Breast epithelium (tissue), 4 donors: Measurements from ENCODE around the gene DGKI. TPM values are rescaled to one million over a fixed set of nuclear protein-coding genes. Genes with fewer than 3 reads are reported as not detected.

Source experiments
- DNase-seq, 2 donors: peaks; one replicate each; pipeline ENCODE4 v3.0.0-alpha.2; 2019; ENCODE audit warnings: low spot score in 2 of 2
- H3K27ac ChIP-seq, 2 donors: fragments of 200-600 bp; sonication (generic) in 1 of 2; one replicate each; pipeline ENCODE4 v1.5.1; 2016 to 2019; ENCODE audit warnings: mild to moderate bottlenecking in 1 of 2
- H3K27me3 ChIP-seq, 2 donors: fragments of 200-600 bp; sonication (generic) in 1 of 2; one replicate each; pipeline versions ENCODE4 v1.5.1 to v1.6.0; 2017 to 2019; ENCODE audit warnings: control low read depth in 1 of 2, mild to moderate bottlenecking in 1 of 2
- H3K36me3 ChIP-seq: fragments of 200-600 bp; one replicate; pipeline ENCODE4 v1.5.1; 2019
- H3K4me1 ChIP-seq, 2 donors: fragments of 200-600 bp; sonication (generic); one replicate each; pipeline ENCODE4 v1.5.1; 2016 to 2019; ENCODE audit warnings: control low read depth in 1 of 2
- H3K4me3 ChIP-seq, 3 donors: fragments of 200-600 bp; sonication (generic); 1 replicate in 2 of 3; 2 replicates in 1 of 3; pipeline ENCODE4 v1.5.1; 2016 to 2019; ENCODE audit warnings: mild to moderate bottlenecking in 3 of 3, moderate library complexity in 2 of 3
- H3K9me3 ChIP-seq, 2 donors: fragments of 200-600 bp; sonication (generic) in 1 of 2; one replicate each; pipeline ENCODE4 v1.5.1; 2016 to 2019; ENCODE audit warnings: control low read depth in 1 of 2
- POLR2A ChIP-seq: fragments of 450-650 bp; IDR thresholded peaks from one replicate; pipeline ENCODE4 v1.6.1; 2016; ENCODE audit warnings: antibody characterized with exemption, mild to moderate bottlenecking, moderate library complexity
- POLR2AphosphoS5 ChIP-seq, 3 donors: sonication (generic); formaldehyde crosslinking; IDR thresholded peaks; one replicate each; pipeline ENCODE4 v1.6.1; 2017; ENCODE audit warnings: antibody characterized with exemption in 3 of 3
- intact Hi-C: fragments of 100-400 bp; cut with DNase I; formaldehyde crosslinking; loops from one replicate; pipeline ENCODE4 v1.15.1; 2023; ENCODE audit warnings: low total_unique reads
- total RNA-seq, 3 donors: library from RNA; depleted of rRNA; stranded (reverse); fragments of >200 nt; gene quantifications; one replicate each; pipeline ENCODE4 v1.1.0, GENCODE V29; 2016
- TF ChIP-seq, protein P1 (sequence below), 3 donors: fragments of 450-650 bp; IDR thresholded peaks; one replicate each; pipeline ENCODE4 v1.5.1; 2016 to 2017; ENCODE audit warnings: antibody characterized with exemption in 3 of 3, mild to moderate bottlenecking in 3 of 3, moderate library complexity in 3 of 3

Gene DGKI
- total RNA-seq, 3 donors from 2014 or later: 2.7 to 4.1 (median 2.9) TPM

DNA sequence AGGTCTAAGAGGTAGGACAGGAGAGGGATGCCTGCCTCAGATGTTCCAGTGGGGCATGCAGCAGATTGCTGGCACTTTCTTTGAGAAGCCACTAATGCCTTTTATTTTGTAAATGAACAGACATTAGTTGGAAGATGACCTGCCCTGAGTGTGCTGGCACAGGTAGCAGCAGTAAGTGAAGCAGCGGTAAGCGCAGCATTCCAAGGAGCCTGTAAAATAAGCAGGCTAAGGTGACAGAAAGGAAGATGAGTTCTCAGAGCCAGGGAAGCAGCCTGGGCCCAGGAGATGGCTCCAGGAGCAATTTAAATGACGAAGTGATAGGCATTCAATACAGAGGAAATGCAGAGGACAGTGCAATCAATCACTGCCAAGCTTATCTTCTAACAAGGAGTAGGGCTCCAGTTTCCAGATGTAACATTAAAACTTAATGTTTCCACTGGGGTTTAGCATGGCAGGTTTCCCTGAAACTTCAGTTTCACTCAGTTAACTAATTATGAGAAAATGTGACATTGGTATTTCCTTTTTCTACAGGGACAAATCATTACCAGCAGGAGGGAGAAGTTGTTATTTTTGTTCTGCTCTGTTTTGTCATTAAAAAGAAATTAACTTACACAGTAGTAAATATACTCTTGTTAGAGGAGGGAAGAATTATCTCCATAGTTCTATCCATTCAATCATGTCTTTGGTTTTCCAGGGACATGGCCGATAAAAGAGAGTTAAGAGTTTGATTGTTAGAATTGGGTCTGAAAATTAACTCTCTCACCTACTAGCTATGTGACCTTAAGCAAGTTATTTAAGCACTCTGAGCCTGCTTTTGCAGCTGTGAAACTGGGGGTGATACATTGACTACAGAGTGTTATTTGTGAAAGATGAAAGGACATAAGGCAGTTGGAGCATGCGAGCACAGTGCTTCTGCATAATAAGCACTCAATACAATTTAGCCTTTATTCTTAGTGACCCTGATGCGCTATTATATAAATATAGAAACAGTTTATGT is 406.6 kb downstream of the DGKI start:
- Histone ChIP-seq H3K27ac (no peak overlapping the region), H3K36me3 (no peaks in the 10 kb centered on the region), H3K4me3 (no peak overlapping the region), H3K4me1 (no peaks in the 10 kb centered on the region), H3K9me3 (no peaks in the 10 kb centered on the region), H3K27me3 (no peaks in the 10 kb centered on the region)
- intact Hi-C loops: no loop called here
- no peak for DNase-seq
- TF ChIP-seq POLR2AphosphoS5 (IDR thresholded peaks at IDR 0.05) (no peak), POLR2A (no peak)
- TF ChIP-seq, protein P1, sequence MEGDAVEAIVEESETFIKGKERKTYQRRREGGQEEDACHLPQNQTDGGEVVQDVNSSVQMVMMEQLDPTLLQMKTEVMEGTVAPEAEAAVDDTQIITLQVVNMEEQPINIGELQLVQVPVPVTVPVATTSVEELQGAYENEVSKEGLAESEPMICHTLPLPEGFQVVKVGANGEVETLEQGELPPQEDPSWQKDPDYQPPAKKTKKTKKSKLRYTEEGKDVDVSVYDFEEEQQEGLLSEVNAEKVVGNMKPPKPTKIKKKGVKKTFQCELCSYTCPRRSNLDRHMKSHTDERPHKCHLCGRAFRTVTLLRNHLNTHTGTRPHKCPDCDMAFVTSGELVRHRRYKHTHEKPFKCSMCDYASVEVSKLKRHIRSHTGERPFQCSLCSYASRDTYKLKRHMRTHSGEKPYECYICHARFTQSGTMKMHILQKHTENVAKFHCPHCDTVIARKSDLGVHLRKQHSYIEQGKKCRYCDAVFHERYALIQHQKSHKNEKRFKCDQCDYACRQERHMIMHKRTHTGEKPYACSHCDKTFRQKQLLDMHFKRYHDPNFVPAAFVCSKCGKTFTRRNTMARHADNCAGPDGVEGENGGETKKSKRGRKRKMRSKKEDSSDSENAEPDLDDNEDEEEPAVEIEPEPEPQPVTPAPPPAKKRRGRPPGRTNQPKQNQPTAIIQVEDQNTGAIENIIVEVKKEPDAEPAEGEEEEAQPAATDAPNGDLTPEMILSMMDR (IDR thresholded peaks at IDR 0.05): no peak

DNA sequence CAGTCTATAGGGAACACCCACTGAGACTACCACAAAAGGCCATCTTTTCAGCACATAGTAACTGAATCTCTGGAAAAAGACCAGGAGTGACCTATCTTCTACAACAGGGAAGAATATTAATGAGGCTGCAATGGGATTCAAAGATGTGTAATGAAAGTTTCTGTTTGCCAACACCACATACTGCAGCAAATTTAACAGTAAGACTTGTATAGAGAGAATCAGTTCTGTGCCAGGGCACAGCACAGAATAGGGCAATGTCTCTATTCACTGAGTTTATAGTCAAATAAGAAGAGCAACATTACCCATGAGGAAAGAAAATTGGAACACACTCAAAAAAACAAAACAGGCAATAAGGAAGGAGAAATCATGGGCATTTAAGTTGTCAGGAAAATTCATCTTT is 411.8 kb downstream of the DGKI start:
- H3K36me3 ChIP-seq: no peaks in the 10 kb centered on the region
- TF ChIP-seq POLR2A: no peak
- TF ChIP-seq, protein P1 (IDR thresholded peaks at IDR 0.05): no peak
- TF ChIP-seq POLR2AphosphoS5 (IDR thresholded peaks at IDR 0.05): no peak
- intact Hi-C loops: no loop called here
- no peaks in the 10 kb centered on the region for H3K4me1 ChIP-seq
- peak overlapping the region; percentile 19 to 25 for H3K27ac ChIP-seq
- no peak for DNase-seq
- no peaks in the 10 kb centered on the region for H3K9me3 ChIP-seq
- no peaks in the 10 kb centered on the region for H3K27me3 ChIP-seq
- no peak overlapping the region for H3K4me3 ChIP-seq

- intact Hi-C loops: no loop called here
- Histone ChIP-seq H3K4me3 (no peak overlapping the region), H3K27me3 (no peaks in the 10 kb centered on the region), H3K36me3 (no peaks in the 10 kb centered on the region), H3K9me3 (no peaks in the 10 kb centered on the region), H3K27ac (peak overlapping the region; percentile 19 to 25), H3K4me1 (no peaks in the 10 kb centered on the region)
- TF ChIP-seq POLR2A (no peak), POLR2AphosphoS5 (IDR thresholded peaks at IDR 0.05) (no peak)
- TF ChIP-seq, protein P1 (IDR thresholded peaks at IDR 0.05): no peak
- DNase-seq: no peak
These were observed 412.2 kb downstream of the DGKI start for GRCh38 chr7:137434530-137434929.

GRCh38 chr7:137423321-137423720 is 423.5 kb downstream of the DGKI start:
- DNase-seq: no peak
- H3K4me1 ChIP-seq: no peaks in the 10 kb centered on the region
- no peaks in the 10 kb centered on the region for H3K27me3 ChIP-seq
- intact Hi-C loops: no loop called here
- H3K27ac ChIP-seq: no peak overlapping the region
- no peaks in the 10 kb centered on the region for H3K36me3 ChIP-seq
- no peak overlapping the region for H3K4me3 ChIP-seq
- TF ChIP-seq POLR2AphosphoS5 (IDR thresholded peaks at IDR 0.05): no peak
- TF ChIP-seq, protein P1 (IDR thresholded peaks at IDR 0.05): no peak
- TF ChIP-seq POLR2A: no peak
- peaks cover 0 to 3% of the 10 kb centered on the region in 2 donors for H3K9me3 ChIP-seq

- no peak overlapping the region for H3K27ac ChIP-seq
- no peaks in the 10 kb centered on the region for H3K4me1 ChIP-seq
- no peaks in the 10 kb centered on the region for H3K36me3 ChIP-seq
- H3K9me3 ChIP-seq: peaks cover 0 to 3% of the 10 kb centered on the region in 2 donors
- no peak overlapping the region for H3K4me3 ChIP-seq
- H3K27me3 ChIP-seq: no peaks in the 10 kb centered on the region
- DNase-seq: no peak
- TF ChIP-seq, protein P1 (IDR thresholded peaks at IDR 0.05): no peak
- TF ChIP-seq POLR2AphosphoS5 (IDR thresholded peaks at IDR 0.05) (no peak), POLR2A (no peak)
- intact Hi-C loops: no loop called here
These were observed 425.4 kb downstream of the DGKI start for GRCh38 chr7:137421366-137421765.
